Activated T-cell treated with anti-CD3 and anti-CD28 coated beads, Interleukin-2, amount 50 U/mL, for 72 hours (primary cell): ENCODE data around the gene SLC8A3. TPM values are rescaled to one million over a fixed set of nuclear protein-coding genes. Genes with fewer than 3 reads are reported as not detected.

ENCODE experiments used
- ATAC-seq, 2 donors: fragments of 150-1000 bp; cut with Tn5 transposase; replicated peaks in 1 of 2; 2 replicates each; pipeline ENCODE4 v1.10.0; 2021; ENCODE audit warnings: moderate library complexity in 2 of 2, mild to moderate bottlenecking in 1 of 2
- DNase-seq, 2 donors: peaks; one replicate each; pipeline ENCODE4 v3.0.0; 2021 to 2022; ENCODE audit warnings: mixed read lengths in 1 of 2
- H3K27ac Mint-ChIP-seq: one replicate; pipeline ENCODE4 v1.8.0; 2022; ENCODE audit warnings: mild to moderate bottlenecking, moderate library complexity, mixed read lengths
- H3K27me3 Mint-ChIP-seq: one replicate; pipeline ENCODE4 v1.8.0; 2022; ENCODE audit warnings: low read depth, mixed read lengths
- H3K36me3 Mint-ChIP-seq, 2 donors: one replicate each; pipeline ENCODE4 v1.8.0; 2022; ENCODE audit warnings: mixed read lengths in 2 of 2, mild to moderate bottlenecking in 1 of 2; ENCODE audit not compliant: insufficient read depth in 2 of 2
- H3K4me1 Mint-ChIP-seq: one replicate; pipeline ENCODE4 v1.8.0; 2022; ENCODE audit warnings: low read depth, mixed read lengths
- H3K4me3 Mint-ChIP-seq, 2 donors: one replicate each; pipeline ENCODE4 v1.8.0; 2022; ENCODE audit warnings: mild to moderate bottlenecking in 2 of 2, mixed read lengths in 2 of 2, moderate library complexity in 2 of 2
- H3K9me3 Mint-ChIP-seq, 2 donors: one replicate each; pipeline ENCODE4 v1.8.0; 2022; ENCODE audit warnings: mixed read lengths in 2 of 2
- total RNA-seq, 2 donors: library from RNA; stranded (reverse); gene quantifications; one replicate each; pipeline ENCODE4 v1.2.3, GENCODE V29; 2022

Gene SLC8A3
- total RNA-seq, 2 donors from 2014 or later = 0.55 to 0.93 TPM

- ATAC-seq (no peak), DNase-seq (no peak)
- H3K36me3 Mint-ChIP-seq = no peaks in the 10 kb centered on the region
- no peak overlapping the region for H3K27ac Mint-ChIP-seq
- H3K9me3 Mint-ChIP-seq = peaks cover 0 to 2% of the 10 kb centered on the region in 2 donors
- H3K4me3 Mint-ChIP-seq = no peak overlapping the region
- no peaks in the 10 kb centered on the region for H3K4me1 Mint-ChIP-seq
- peaks cover 10% of the 10 kb centered on the region for H3K27me3 Mint-ChIP-seq
Measured at GRCh38 chr14:70166530-70167203, 22.1 kb downstream of the SLC8A3 start.

DNA sequence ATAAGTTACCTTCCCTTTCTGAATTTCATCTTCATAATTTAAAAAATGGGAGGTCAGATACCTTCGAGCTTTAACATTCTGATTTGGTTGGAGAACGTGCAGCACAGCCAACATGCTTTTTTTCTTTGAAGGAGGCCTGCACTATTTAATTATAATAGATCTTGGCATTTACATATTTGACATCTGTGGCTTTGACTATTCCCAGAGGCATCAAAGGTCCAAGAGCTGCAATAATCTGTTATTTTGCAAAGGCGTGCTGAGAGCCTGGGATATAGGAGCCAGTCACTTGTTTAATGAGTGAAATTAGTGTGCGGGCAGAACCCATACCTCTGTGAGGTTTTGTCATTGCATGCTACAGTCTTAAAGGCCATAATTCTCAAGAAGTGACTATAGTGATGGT, 26.4 kb downstream of the SLC8A3 start:
- no peak for DNase-seq
- no peak for ATAC-seq
- Mint-ChIP-seq H3K27me3 (no peaks in the 10 kb centered on the region), H3K36me3 (no peaks in the 10 kb centered on the region), H3K4me3 (no peak overlapping the region), H3K9me3 (no peaks in the 10 kb centered on the region), H3K4me1 (no peaks in the 10 kb centered on the region), H3K27ac (no peak overlapping the region)

GRCh38 chr14:70156592-70156991, 32.2 kb downstream of the SLC8A3 start:
- DNase-seq (no peak), ATAC-seq (no peak)
- Mint-ChIP-seq H3K27ac (no peak overlapping the region), H3K9me3 (no peaks in the 10 kb centered on the region), H3K4me1 (no peaks in the 10 kb centered on the region), H3K4me3 (no peak overlapping the region), H3K36me3 (no peaks in the 10 kb centered on the region), H3K27me3 (peaks cover 13% of the 10 kb centered on the region)

GRCh38 chr14:70152704-70153103, 36.0 kb downstream of the SLC8A3 start:
- no peak for ATAC-seq
- no peak overlapping the region for H3K27ac Mint-ChIP-seq

DNA sequence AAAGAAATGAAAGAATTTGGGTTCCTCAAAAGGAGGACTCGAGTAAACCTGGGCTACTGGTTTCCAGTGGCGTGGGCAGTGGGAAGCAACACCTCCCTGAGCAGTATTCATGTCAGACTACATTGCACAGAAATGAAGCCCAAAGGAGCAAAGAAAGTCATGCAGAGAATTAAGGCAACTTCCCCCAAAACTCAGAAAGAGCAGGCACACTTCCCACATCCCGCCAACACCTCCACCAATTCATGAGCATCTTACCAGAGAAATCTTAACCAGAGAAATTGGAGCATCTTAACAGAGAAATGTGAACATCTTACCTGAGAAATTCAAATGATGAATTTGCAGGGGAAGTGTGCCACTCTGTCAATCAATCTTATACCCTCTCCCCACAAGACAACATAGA, 36.7 kb downstream of the SLC8A3 start:
- Mint-ChIP-seq H3K9me3 (no peaks in the 10 kb centered on the region), H3K4me3 (no peak overlapping the region), H3K27me3 (peaks cover 21% of the 10 kb centered on the region), H3K27ac (no peak overlapping the region), H3K4me1 (no peaks in the 10 kb centered on the region), H3K36me3 (no peaks in the 10 kb centered on the region)
- DNase-seq (no peak), ATAC-seq (no peak)

More at GRCh38 chr14:70152704-70153103, 36.0 kb downstream of the SLC8A3 start:
- no peak for DNase-seq
- Mint-ChIP-seq H3K4me1 (no peaks in the 10 kb centered on the region), H3K4me3 (no peak overlapping the region), H3K9me3 (no peaks in the 10 kb centered on the region), H3K27me3 (peaks cover 21% of the 10 kb centered on the region), H3K36me3 (no peaks in the 10 kb centered on the region)

GRCh38 chr14:70149596-70150165, 39.1 kb downstream of the SLC8A3 start:
- no peak for ATAC-seq
- H3K27me3 Mint-ChIP-seq = peaks cover 26% of the 10 kb centered on the region

GRCh38 chr14:70148911-70149595, 39.7 kb downstream of the SLC8A3 start:
- H3K4me1 Mint-ChIP-seq = no peaks in the 10 kb centered on the region
- no peaks in the 10 kb centered on the region for H3K9me3 Mint-ChIP-seq
- H3K27me3 Mint-ChIP-seq = peaks cover 26% of the 10 kb centered on the region
- no peak overlapping the region for H3K4me3 Mint-ChIP-seq
- H3K27ac Mint-ChIP-seq = no peak overlapping the region
- DNase-seq (no peak), ATAC-seq (no peak)
- H3K36me3 Mint-ChIP-seq = no peaks in the 10 kb centered on the region

More at GRCh38 chr14:70149596-70150165, 39.1 kb downstream of the SLC8A3 start:
- H3K9me3 Mint-ChIP-seq = no peaks in the 10 kb centered on the region
- H3K4me1 Mint-ChIP-seq = no peaks in the 10 kb centered on the region
- no peak overlapping the region for H3K27ac Mint-ChIP-seq
- no peak for DNase-seq
- no peaks in the 10 kb centered on the region for H3K36me3 Mint-ChIP-seq
- H3K4me3 Mint-ChIP-seq = no peak overlapping the region

DNA sequence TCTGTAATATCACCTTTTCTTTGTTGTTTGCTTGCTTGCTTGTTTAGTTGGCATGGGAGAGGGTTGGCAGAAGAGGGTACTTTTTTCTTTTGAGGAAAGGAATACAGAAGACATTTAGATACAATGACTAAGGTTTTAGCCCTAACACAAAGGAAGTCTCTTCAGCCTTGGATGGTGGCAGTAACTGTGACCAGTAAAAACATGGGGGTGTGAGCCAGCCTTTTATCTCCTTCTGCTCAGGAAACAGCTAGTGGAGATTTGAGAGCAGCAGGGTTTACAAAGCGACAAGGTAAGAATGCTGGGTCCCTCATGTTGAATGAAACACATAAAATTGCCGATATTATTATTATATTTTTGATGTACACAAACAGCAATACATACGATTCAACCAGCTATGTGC, 40.4 kb downstream of the SLC8A3 start:
- Mint-ChIP-seq H3K27me3 (peaks cover 20% of the 10 kb centered on the region), H3K9me3 (no peaks in the 10 kb centered on the region), H3K27ac (no peak overlapping the region), H3K36me3 (no peaks in the 10 kb centered on the region), H3K4me3 (no peak overlapping the region), H3K4me1 (no peaks in the 10 kb centered on the region)
- DNase-seq = no peak
- no peak for ATAC-seq

- H3K27me3 Mint-ChIP-seq = peaks cover 26% of the 10 kb centered on the region
- DNase-seq (no peak), ATAC-seq (no peak)
- H3K27ac Mint-ChIP-seq = no peak overlapping the region
- no peaks in the 10 kb centered on the region for H3K9me3 Mint-ChIP-seq
- H3K4me3 Mint-ChIP-seq = no peak overlapping the region
- H3K4me1 Mint-ChIP-seq = no peaks in the 10 kb centered on the region
- no peaks in the 10 kb centered on the region for H3K36me3 Mint-ChIP-seq
Measured at GRCh38 chr14:70144046-70144445, 44.7 kb downstream of the SLC8A3 start.

DNA sequence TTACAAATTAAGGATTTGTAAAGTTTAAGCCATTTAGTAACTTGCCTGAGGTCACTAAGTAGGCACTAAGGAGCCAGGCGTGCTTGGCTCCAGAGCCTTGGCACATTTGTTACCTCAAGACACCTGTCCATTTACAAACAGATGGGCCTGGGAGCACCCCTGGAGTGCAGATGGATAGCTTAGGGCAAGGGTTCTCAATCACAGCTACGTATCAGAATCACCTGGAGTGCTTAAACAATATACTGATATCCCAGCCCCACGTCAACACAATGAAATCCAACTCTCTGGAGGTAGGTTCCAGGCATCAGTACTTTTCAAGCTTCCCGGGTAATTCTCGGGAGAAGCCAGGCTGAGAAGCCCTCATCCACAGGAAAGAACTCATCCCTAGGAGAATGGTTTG, 45.4 kb downstream of the SLC8A3 start:
- no peak overlapping the region for H3K4me3 Mint-ChIP-seq
- H3K27me3 Mint-ChIP-seq = peaks cover 22% of the 10 kb centered on the region

DNA sequence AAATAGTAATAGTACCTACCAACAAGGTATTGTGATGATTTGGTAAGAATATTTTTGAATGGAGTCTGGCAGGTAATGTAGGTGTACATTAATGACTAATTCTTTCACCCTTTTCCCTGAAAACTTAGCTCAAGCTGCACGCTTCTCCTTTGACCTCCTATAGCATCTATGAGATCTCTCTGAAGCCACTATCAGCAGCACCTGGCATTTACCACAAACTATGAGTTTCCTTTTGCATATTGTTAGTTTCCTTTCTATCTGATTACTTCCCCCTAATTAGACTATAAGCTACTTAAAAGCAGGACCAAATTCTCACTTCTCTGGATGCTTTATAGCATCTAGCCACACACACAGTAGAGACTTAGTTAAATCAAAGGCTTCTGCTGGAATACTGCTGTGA, 48.1 kb downstream of the SLC8A3 start:
- no peak for ATAC-seq
- Mint-ChIP-seq H3K9me3 (no peaks in the 10 kb centered on the region), H3K36me3 (no peaks in the 10 kb centered on the region), H3K4me3 (no peak overlapping the region), H3K27ac (no peak overlapping the region), H3K27me3 (peaks cover 24% of the 10 kb centered on the region), H3K4me1 (no peaks in the 10 kb centered on the region)
- no peak for DNase-seq

More for the DNA sequence above, 45.4 kb downstream of the SLC8A3 start:
- Mint-ChIP-seq H3K36me3 (no peaks in the 10 kb centered on the region), H3K27ac (no peak overlapping the region), H3K9me3 (no peaks in the 10 kb centered on the region), H3K4me1 (no peaks in the 10 kb centered on the region)
- no peak for DNase-seq
- no peak for ATAC-seq

DNA sequence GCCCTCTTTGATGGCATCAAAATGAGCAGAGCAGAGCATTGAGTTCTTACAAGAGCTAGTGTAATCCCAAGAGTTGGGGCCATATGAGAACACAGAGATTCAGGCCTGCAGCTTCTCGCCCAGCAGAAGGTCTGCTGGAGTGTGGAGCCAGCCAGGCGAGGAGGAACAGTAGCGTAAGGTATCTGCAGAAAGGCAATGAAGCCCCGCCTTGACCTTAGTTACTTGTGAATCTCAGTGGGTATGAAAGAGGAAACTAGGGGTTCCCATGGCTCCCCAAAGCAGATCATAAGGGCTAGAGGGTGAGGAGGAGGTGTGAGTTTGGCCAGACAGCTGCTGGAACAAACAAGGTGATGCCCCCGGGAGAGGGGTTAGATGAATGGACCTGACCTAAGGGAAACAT, 49.4 kb downstream of the SLC8A3 start:
- H3K27me3 Mint-ChIP-seq = peaks cover 25% of the 10 kb centered on the region
- H3K9me3 Mint-ChIP-seq = no peaks in the 10 kb centered on the region

GRCh38 chr14:70137788-70138187, 51.0 kb downstream of the SLC8A3 start:
- Mint-ChIP-seq H3K4me3 (no peak overlapping the region), H3K27me3 (peaks cover 31% of the 10 kb centered on the region), H3K4me1 (no peaks in the 10 kb centered on the region), H3K27ac (no peak overlapping the region), H3K9me3 (no peaks in the 10 kb centered on the region), H3K36me3 (no peaks in the 10 kb centered on the region)
- DNase-seq = no peak
- no peak for ATAC-seq

More for the DNA sequence above, 49.4 kb downstream of the SLC8A3 start:
- no peaks in the 10 kb centered on the region for H3K36me3 Mint-ChIP-seq
- no peak overlapping the region for H3K4me3 Mint-ChIP-seq
- DNase-seq (no peak), ATAC-seq (no peak)
- no peaks in the 10 kb centered on the region for H3K4me1 Mint-ChIP-seq
- H3K27ac Mint-ChIP-seq = no peak overlapping the region
